HCT116 (cell line): ENCODE measurements around the gene ARID5B.

Source experiments
- CEBPB ChIP-seq: IDR thresholded peaks from 2 replicates; pipeline ENCODE4 v1.6.1; 2012; ENCODE audit warnings: low read depth
- FOSL1 ChIP-seq: IDR thresholded peaks from 2 replicates; pipeline ENCODE4 v1.6.1; 2012; ENCODE audit warnings: low read depth
- POLR2A ChIP-seq: IDR thresholded peaks from 2 replicates; pipeline ENCODE4 v1.7.0; 2011; ENCODE audit warnings: borderline replicate concordance; ENCODE audit not compliant: insufficient read depth, insufficient read length; ENCODE audit errors: extremely low read depth
- POLR2AphosphoS5 ChIP-seq: IDR thresholded peaks from 2 replicates; pipeline ENCODE4 v1.6.1; 2011; ENCODE audit warnings: mild to moderate bottlenecking, low read depth, low read length, moderate library complexity
- SIN3A ChIP-seq: IDR thresholded peaks from 2 replicates; pipeline ENCODE4 v1.6.1; 2012; ENCODE audit warnings: low read depth
- SRF ChIP-seq: IDR thresholded peaks from 2 replicates; pipeline ENCODE4 v1.6.1; 2012; ENCODE audit warnings: low read depth
- TF ChIP-seq, protein P1 (sequence below), 3 experiments: fragments of 200-600 bp in 1 of 3; sonication (generic) in 1 of 3; IDR thresholded peaks in 2 of 3; conservative IDR thresholded peaks in 1 of 3; 2 replicates each; pipeline ENCODE4 v1.5.1; 2012 to 2017; ENCODE audit warnings: low read depth in 2 of 3, low read length in 2 of 3, antibody characterized with exemption in 1 of 3, borderline replicate concordance in 1 of 3, control low read depth in 1 of 3, mild to moderate bottlenecking in 1 of 3, mixed read lengths in 1 of 3, mixed run types in 1 of 3, moderate library complexity in 1 of 3; ENCODE audit not compliant: insufficient read depth in 1 of 3

GRCh38 chr10:62010366-62010765, 108.9 kb downstream of the ARID5B start:
- no peak for TF ChIP-seq POLR2AphosphoS5
- TF ChIP-seq, protein P1, sequence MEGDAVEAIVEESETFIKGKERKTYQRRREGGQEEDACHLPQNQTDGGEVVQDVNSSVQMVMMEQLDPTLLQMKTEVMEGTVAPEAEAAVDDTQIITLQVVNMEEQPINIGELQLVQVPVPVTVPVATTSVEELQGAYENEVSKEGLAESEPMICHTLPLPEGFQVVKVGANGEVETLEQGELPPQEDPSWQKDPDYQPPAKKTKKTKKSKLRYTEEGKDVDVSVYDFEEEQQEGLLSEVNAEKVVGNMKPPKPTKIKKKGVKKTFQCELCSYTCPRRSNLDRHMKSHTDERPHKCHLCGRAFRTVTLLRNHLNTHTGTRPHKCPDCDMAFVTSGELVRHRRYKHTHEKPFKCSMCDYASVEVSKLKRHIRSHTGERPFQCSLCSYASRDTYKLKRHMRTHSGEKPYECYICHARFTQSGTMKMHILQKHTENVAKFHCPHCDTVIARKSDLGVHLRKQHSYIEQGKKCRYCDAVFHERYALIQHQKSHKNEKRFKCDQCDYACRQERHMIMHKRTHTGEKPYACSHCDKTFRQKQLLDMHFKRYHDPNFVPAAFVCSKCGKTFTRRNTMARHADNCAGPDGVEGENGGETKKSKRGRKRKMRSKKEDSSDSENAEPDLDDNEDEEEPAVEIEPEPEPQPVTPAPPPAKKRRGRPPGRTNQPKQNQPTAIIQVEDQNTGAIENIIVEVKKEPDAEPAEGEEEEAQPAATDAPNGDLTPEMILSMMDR (IDR thresholded peaks at IDR 0.05 in 2 of 3, conservative IDR thresholded peaks at IDR 0.05 in 1 of 3; ENCODE audit: borderline replicate concordance in 1 of 3, insufficient read depth in 1 of 3, low read depth in 2 of 3, low read length in 2 of 3) = no peak
- no peak for TF ChIP-seq CEBPB
- TF ChIP-seq POLR2A = no peak
- TF ChIP-seq SIN3A = no peak
- TF ChIP-seq FOSL1 = no peak
- no peak for TF ChIP-seq SRF
